B cell (primary cell): Measurements from ENCODE around the gene SSC4D.

ENCODE experiments used
- EZH2 ChIP-seq: IDR thresholded peaks from 2 replicates; pipeline ENCODE4 v1.6.1; 2012; ENCODE audit warnings: borderline replicate concordance, low read depth, mild to moderate bottlenecking, moderate library complexity, low read length; ENCODE audit not compliant: insufficient read depth, poor library complexity, severe bottlenecking
- TF ChIP-seq, protein P1 (sequence below): fragments of 200-600 bp; IDR thresholded peaks from one replicate; pipeline ENCODE4 v1.8.0; 2022; ENCODE audit warnings: antibody characterized with exemption, mild to moderate bottlenecking

GRCh38 chr7:76359978-76360638, 49.4 kb downstream of the SSC4D start:
- TF ChIP-seq, protein P1, sequence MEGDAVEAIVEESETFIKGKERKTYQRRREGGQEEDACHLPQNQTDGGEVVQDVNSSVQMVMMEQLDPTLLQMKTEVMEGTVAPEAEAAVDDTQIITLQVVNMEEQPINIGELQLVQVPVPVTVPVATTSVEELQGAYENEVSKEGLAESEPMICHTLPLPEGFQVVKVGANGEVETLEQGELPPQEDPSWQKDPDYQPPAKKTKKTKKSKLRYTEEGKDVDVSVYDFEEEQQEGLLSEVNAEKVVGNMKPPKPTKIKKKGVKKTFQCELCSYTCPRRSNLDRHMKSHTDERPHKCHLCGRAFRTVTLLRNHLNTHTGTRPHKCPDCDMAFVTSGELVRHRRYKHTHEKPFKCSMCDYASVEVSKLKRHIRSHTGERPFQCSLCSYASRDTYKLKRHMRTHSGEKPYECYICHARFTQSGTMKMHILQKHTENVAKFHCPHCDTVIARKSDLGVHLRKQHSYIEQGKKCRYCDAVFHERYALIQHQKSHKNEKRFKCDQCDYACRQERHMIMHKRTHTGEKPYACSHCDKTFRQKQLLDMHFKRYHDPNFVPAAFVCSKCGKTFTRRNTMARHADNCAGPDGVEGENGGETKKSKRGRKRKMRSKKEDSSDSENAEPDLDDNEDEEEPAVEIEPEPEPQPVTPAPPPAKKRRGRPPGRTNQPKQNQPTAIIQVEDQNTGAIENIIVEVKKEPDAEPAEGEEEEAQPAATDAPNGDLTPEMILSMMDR, result no peak
- TF ChIP-seq EZH2, result no peak
